Activated CD8-positive, alpha-beta T cell treated with anti-CD3 and anti-CD28 coated beads for 36 hours (primary cell): ENCODE results near the gene AGBL1. TPM values are rescaled to one million over a fixed set of nuclear protein-coding genes. Genes with fewer than 3 reads are reported as not detected.

Experiments
- ATAC-seq: fragments of 200-7000 bp; cut with Tn5 transposase; one replicate; pipeline ENCODE4 v1.10.0; 2021; ENCODE audit warnings: mild to moderate bottlenecking, moderate library complexity
- CTCF ChIA-PET: fragments of 350-600 bp; sonication (Branson Sonifier 250); formaldehyde crosslinking; loops from one replicate; lab custom pipeline; 2021; ENCODE audit warnings: antibody characterized with exemption; lab: Charles Lee
- POLR2A ChIA-PET: fragments of 350-600 bp; sonication (Branson Sonifier 250); formaldehyde crosslinking; loops from one replicate; lab custom pipeline; 2021; ENCODE audit warnings: antibody characterized with exemption; lab: Charles Lee
- DNase-seq: peaks from one replicate; pipeline ENCODE4 v3.0.0-alpha.2; 2020
- H3K27ac Mint-ChIP-seq: one replicate; pipeline ENCODE4 v1.8.0; 2021; ENCODE audit warnings: mild to moderate bottlenecking, mixed read lengths
- H3K27me3 Mint-ChIP-seq: one replicate; pipeline ENCODE4 v1.8.0; 2021; ENCODE audit warnings: mixed read lengths
- H3K36me3 Mint-ChIP-seq: one replicate; pipeline ENCODE4 v1.8.0; 2021; ENCODE audit warnings: low read depth, mixed read lengths
- H3K4me1 Mint-ChIP-seq: one replicate; pipeline ENCODE4 v1.8.0; 2021; ENCODE audit warnings: low read depth, mixed read lengths
- H3K4me3 Mint-ChIP-seq: one replicate; pipeline ENCODE4 v1.8.0; 2021; ENCODE audit warnings: mild to moderate bottlenecking, moderate library complexity, mixed read lengths
- H3K9me3 Mint-ChIP-seq: one replicate; pipeline ENCODE4 v1.8.0; 2021; ENCODE audit warnings: mixed read lengths
- CTCF ChIP-seq: fragments of 200-600 bp; IDR thresholded peaks from one replicate; pipeline ENCODE4 v1.8.0; 2022; ENCODE audit warnings: antibody characterized with exemption, mild to moderate bottlenecking
- intact Hi-C: fragments of 100-400 bp; cut with micrococcal nuclease; formaldehyde crosslinking; loops from one replicate; pipeline ENCODE4 v1.10.0; 2022
- total RNA-seq, 2 experiments: library from RNA; stranded (reverse); gene quantifications; one replicate each; pipeline ENCODE4 v1.2.3, GENCODE V29; 2021

Gene AGBL1
- total RNA-seq, 2 experiments from 2014 or later: not detected

GRCh38 chr15:86863226-86863915 lies 783.7 kb downstream of the AGBL1 start:
- ChIA-PET CTCF (no interaction called here), POLR2A (interaction anchor here (0.6 kb wide), 1 partner anchor 102 kb away, joined by 3 read pairs; no protein-coding TSS in a partner anchor)
- ATAC-seq (no peak), DNase-seq (no peak)
- Mint-ChIP-seq H3K27ac (no peak overlapping the region), H3K9me3 (no peaks in the 10 kb centered on the region), H3K4me3 (no peak overlapping the region), H3K27me3 (peaks cover 2% of the 10 kb centered on the region), H3K4me1 (no peaks in the 10 kb centered on the region), H3K36me3 (no peaks in the 10 kb centered on the region)
- no peak for TF ChIP-seq CTCF
- intact Hi-C loops: no loop called here

- CTCF ChIA-PET: no interaction called here
- H3K4me3 Mint-ChIP-seq: no peak overlapping the region
- TF ChIP-seq CTCF: no peak
- no peaks in the 10 kb centered on the region for H3K4me1 Mint-ChIP-seq
- H3K27ac Mint-ChIP-seq: no peak overlapping the region
- H3K9me3 Mint-ChIP-seq: no peaks in the 10 kb centered on the region
- no peaks in the 10 kb centered on the region for H3K36me3 Mint-ChIP-seq
- peaks cover 2% of the 10 kb centered on the region for H3K27me3 Mint-ChIP-seq
- POLR2A ChIA-PET: no interaction called here
- intact Hi-C loops: no loop called here
- DNase-seq: no peak
- ATAC-seq: no peak
These were observed 786.2 kb downstream of the AGBL1 start for GRCh38 chr15:86865920-86866319.

- no peak for ATAC-seq
These were observed 791.2 kb downstream of the AGBL1 start for GRCh38 chr15:86870846-86871245.

GRCh38 chr15:86871964-86872363 lies 792.3 kb downstream of the AGBL1 start:
- ChIA-PET CTCF (no interaction called here), POLR2A (interaction anchor here (0.5 kb wide), 1 partner anchor 235 kb away, joined by 3 read pairs; no protein-coding TSS in a partner anchor)
- Mint-ChIP-seq H3K4me1 (no peaks in the 10 kb centered on the region), H3K36me3 (no peaks in the 10 kb centered on the region), H3K27me3 (peaks cover 3% of the 10 kb centered on the region), H3K27ac (no peak overlapping the region), H3K9me3 (no peaks in the 10 kb centered on the region), H3K4me3 (no peak overlapping the region)
- ATAC-seq: no peak
- no peak for DNase-seq
- TF ChIP-seq CTCF: no peak
- intact Hi-C loops: no loop called here

More at GRCh38 chr15:86870846-86871245, 791.2 kb downstream of the AGBL1 start:
- H3K4me3 Mint-ChIP-seq: no peak overlapping the region
- no peaks in the 10 kb centered on the region for H3K4me1 Mint-ChIP-seq
- DNase-seq: no peak
- no peak for TF ChIP-seq CTCF
- H3K27ac Mint-ChIP-seq: no peak overlapping the region
- intact Hi-C loops: no loop called here
- H3K36me3 Mint-ChIP-seq: no peaks in the 10 kb centered on the region
- no peaks in the 10 kb centered on the region for H3K9me3 Mint-ChIP-seq
- CTCF ChIA-PET: no interaction called here
- POLR2A ChIA-PET: no interaction called here
- H3K27me3 Mint-ChIP-seq: peaks cover 3% of the 10 kb centered on the region

GRCh38 chr15:86872782-86873181 lies 793.1 kb downstream of the AGBL1 start:
- no peaks in the 10 kb centered on the region for H3K36me3 Mint-ChIP-seq
- DNase-seq (no peak), ATAC-seq (no peak)
- ChIA-PET POLR2A (no interaction called here), CTCF (no interaction called here)
- intact Hi-C loops: no loop called here
- H3K27me3 Mint-ChIP-seq: peaks cover 3% of the 10 kb centered on the region
- no peak for TF ChIP-seq CTCF
- H3K9me3 Mint-ChIP-seq: no peaks in the 10 kb centered on the region
- no peaks in the 10 kb centered on the region for H3K4me1 Mint-ChIP-seq
- H3K27ac Mint-ChIP-seq: no peak overlapping the region
- no peak overlapping the region for H3K4me3 Mint-ChIP-seq
